Fibroblast of pulmonary artery (primary cell): ENCODE data around the gene TAF1C.

Source experiments
- DNase-seq: peaks from one replicate; pipeline ENCODE4 v3.0.0-alpha.2; 2010; ENCODE audit warnings: low read depth
- H3K4me3 ChIP-seq: replicated peaks from 2 replicates; pipeline ENCODE4 v1.5.1; 2011; ENCODE audit warnings: low read depth, mild to moderate bottlenecking, control low read depth, low read length, moderate library complexity
- CTCF ChIP-seq: IDR thresholded peaks from 2 replicates; pipeline ENCODE4 v1.5.1; 2011; ENCODE audit warnings: mild to moderate bottlenecking, control low read depth, low read length, inconsistent platforms; ENCODE audit errors: missing control alignments

TAF1C gene

GRCh38 chr16:84139628-84140258 lies 47.1 kb downstream of the TAF1C start:
- no peak overlapping the region for H3K4me3 ChIP-seq
- TF ChIP-seq CTCF = no peak

GRCh38 chr16:84138824-84139627 lies 47.8 kb downstream of the TAF1C start:
- DNase-seq = peak; percentile 24
- TF ChIP-seq CTCF = no peak
- H3K4me3 ChIP-seq = no peak overlapping the region

More at GRCh38 chr16:84139628-84140258, 47.1 kb downstream of the TAF1C start:
- DNase-seq = no peak

- H3K4me3 ChIP-seq = no peak overlapping the region
- no peak for DNase-seq
- no peak for TF ChIP-seq CTCF
These were observed 48.4 kb downstream of the TAF1C start for GRCh38 chr16:84138500-84138823.

- no peak for DNase-seq
These were observed 49.0 kb downstream of the TAF1C start for GRCh38 chr16:84137769-84138357.

GRCh38 chr16:84137287-84137686 lies 49.6 kb downstream of the TAF1C start:
- DNase-seq = no peak
- no peak for TF ChIP-seq CTCF

More at GRCh38 chr16:84137769-84138357, 49.0 kb downstream of the TAF1C start:
- TF ChIP-seq CTCF = no peak
- no peak overlapping the region for H3K4me3 ChIP-seq

GRCh38 chr16:84136331-84137125 lies 50.3 kb downstream of the TAF1C start:
- H3K4me3 ChIP-seq = no peak overlapping the region
- DNase-seq = no peak
- no peak for TF ChIP-seq CTCF

More at GRCh38 chr16:84137287-84137686, 49.6 kb downstream of the TAF1C start:
- H3K4me3 ChIP-seq = no peak overlapping the region
